ENCODE results near the gene TESK2. TPM values are rescaled to one million over a fixed set of nuclear protein-coding genes. Genes with fewer than 3 reads are reported as not detected.

The TESK2 gene
- polyA plus RNA-seq, 1 donor from 2014 or later = 0.51 TPM

DNA sequence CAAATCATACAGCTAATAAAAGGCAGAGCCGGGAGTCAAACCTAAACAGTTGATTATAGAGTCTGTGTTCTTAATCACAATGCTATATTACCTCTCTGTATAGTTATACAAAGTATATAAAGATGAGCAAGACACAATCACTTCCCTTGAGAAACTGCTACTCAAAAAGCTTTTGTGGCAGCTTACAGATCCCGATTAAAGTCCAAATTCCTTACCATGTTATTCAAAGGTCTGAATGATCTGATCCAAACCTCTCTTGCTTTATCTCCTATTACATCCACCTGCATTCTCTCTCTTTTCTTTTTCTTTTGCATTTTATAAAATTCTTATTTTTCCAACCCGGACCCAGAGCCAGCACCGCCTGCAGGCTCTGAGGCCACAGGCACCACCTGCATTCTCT lies 93.7 kb downstream of the TESK2 start:
- H3K27ac ChIP-seq (ENCODE audit: low read length) = no peak overlapping the region
- no peaks in the 10 kb centered on the region for H3K9me3 ChIP-seq (ENCODE audit: low read length)
- H3K9ac ChIP-seq (ENCODE audit: low read length) = no peak overlapping the region
- TF ChIP-seq TAF1 (IDR thresholded peaks at IDR 0.05; ENCODE audit: low read depth) (no peak), RAD21 (conservative IDR thresholded peaks at IDR 0.05) (no peak), EP300 (conservative IDR thresholded peaks at IDR 0.05; ENCODE audit: poor library complexity, severe bottlenecking) (no peak), SMC3 (conservative IDR thresholded peaks at IDR 0.05; ENCODE audit: poor library complexity) (no peak), MXI1 (conservative IDR thresholded peaks at IDR 0.05; ENCODE audit: poor library complexity, severe bottlenecking) (no peak)
- TF ChIP-seq, protein P1, sequence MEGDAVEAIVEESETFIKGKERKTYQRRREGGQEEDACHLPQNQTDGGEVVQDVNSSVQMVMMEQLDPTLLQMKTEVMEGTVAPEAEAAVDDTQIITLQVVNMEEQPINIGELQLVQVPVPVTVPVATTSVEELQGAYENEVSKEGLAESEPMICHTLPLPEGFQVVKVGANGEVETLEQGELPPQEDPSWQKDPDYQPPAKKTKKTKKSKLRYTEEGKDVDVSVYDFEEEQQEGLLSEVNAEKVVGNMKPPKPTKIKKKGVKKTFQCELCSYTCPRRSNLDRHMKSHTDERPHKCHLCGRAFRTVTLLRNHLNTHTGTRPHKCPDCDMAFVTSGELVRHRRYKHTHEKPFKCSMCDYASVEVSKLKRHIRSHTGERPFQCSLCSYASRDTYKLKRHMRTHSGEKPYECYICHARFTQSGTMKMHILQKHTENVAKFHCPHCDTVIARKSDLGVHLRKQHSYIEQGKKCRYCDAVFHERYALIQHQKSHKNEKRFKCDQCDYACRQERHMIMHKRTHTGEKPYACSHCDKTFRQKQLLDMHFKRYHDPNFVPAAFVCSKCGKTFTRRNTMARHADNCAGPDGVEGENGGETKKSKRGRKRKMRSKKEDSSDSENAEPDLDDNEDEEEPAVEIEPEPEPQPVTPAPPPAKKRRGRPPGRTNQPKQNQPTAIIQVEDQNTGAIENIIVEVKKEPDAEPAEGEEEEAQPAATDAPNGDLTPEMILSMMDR (IDR thresholded peaks at IDR 0.05; ENCODE audit: poor library complexity, severe bottlenecking) = no peak
- H3K4me2 ChIP-seq (ENCODE audit: low read length) = no peak overlapping the region
- H3K27me3 ChIP-seq (ENCODE audit: insufficient read depth, low read depth, low read length) = no peaks in the 10 kb centered on the region
- H4K20me1 ChIP-seq (ENCODE audit: insufficient read depth) = no peaks in the 10 kb centered on the region
- H3K79me2 ChIP-seq (replicated peaks; ENCODE audit: insufficient read depth, low read length) = no peaks in the 10 kb centered on the region
- H3K4me3 ChIP-seq (ENCODE audit: low read length) = no peak overlapping the region
- H3F3A ChIP-seq (ENCODE audit: insufficient read depth, low read length, poor library complexity, severe bottlenecking) = no peaks in the 10 kb centered on the region
- no peaks in the 10 kb centered on the region for H3K36me3 ChIP-seq (ENCODE audit: insufficient read depth, low read length)
- no peaks in the 10 kb centered on the region for H3K9me2 ChIP-seq (ENCODE audit: insufficient read depth, low read length)
- H2AFZ ChIP-seq (ENCODE audit: low read depth, low read length) = no peak overlapping the region

DNA sequence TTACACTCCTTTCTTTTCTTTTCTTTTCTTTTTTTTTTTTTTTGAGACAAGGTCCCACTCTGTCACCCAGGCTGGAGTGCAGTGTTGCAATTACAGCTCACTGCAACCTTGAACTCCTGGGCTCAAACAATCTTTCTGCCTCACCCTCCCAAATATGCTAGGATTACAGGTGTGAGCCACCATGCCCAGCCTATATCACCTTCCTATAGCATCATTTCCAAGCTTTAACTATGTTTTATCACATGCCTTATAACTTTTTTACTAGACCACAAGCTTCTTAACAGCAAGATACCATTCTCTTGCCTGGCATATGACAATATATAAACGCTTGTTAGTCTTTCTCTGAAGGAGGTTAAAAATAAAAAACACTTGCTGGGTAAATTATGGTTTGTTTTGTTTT lies 95.4 kb downstream of the TESK2 start:
- no peaks in the 10 kb centered on the region for H3K9me2 ChIP-seq (ENCODE audit: insufficient read depth, low read length)
- H3F3A ChIP-seq (ENCODE audit: insufficient read depth, low read length, poor library complexity, severe bottlenecking) = no peaks in the 10 kb centered on the region
- H3K9me3 ChIP-seq (ENCODE audit: low read length) = no peaks in the 10 kb centered on the region
- H3K4me2 ChIP-seq (ENCODE audit: low read length) = no peak overlapping the region
- H3K4me3 ChIP-seq (ENCODE audit: low read length) = no peak overlapping the region
- H3K27me3 ChIP-seq (ENCODE audit: insufficient read depth, low read depth, low read length) = no peaks in the 10 kb centered on the region
- H3K36me3 ChIP-seq (ENCODE audit: insufficient read depth, low read length) = no peaks in the 10 kb centered on the region
- no peaks in the 10 kb centered on the region for H3K79me2 ChIP-seq (replicated peaks; ENCODE audit: insufficient read depth, low read length)
- no peaks in the 10 kb centered on the region for H4K20me1 ChIP-seq (ENCODE audit: insufficient read depth)
- no peak overlapping the region for H3K9ac ChIP-seq (ENCODE audit: low read length)
- TF ChIP-seq POLR2AphosphoS5 (IDR thresholded peaks at IDR 0.05) (no peak), EP300 (conservative IDR thresholded peaks at IDR 0.05; ENCODE audit: poor library complexity, severe bottlenecking) (no peak), RAD21 (conservative IDR thresholded peaks at IDR 0.05) (no peak), SMC3 (conservative IDR thresholded peaks at IDR 0.05; ENCODE audit: poor library complexity) (no peak), MXI1 (conservative IDR thresholded peaks at IDR 0.05; ENCODE audit: poor library complexity, severe bottlenecking) (no peak)
- TF ChIP-seq, protein P2, sequence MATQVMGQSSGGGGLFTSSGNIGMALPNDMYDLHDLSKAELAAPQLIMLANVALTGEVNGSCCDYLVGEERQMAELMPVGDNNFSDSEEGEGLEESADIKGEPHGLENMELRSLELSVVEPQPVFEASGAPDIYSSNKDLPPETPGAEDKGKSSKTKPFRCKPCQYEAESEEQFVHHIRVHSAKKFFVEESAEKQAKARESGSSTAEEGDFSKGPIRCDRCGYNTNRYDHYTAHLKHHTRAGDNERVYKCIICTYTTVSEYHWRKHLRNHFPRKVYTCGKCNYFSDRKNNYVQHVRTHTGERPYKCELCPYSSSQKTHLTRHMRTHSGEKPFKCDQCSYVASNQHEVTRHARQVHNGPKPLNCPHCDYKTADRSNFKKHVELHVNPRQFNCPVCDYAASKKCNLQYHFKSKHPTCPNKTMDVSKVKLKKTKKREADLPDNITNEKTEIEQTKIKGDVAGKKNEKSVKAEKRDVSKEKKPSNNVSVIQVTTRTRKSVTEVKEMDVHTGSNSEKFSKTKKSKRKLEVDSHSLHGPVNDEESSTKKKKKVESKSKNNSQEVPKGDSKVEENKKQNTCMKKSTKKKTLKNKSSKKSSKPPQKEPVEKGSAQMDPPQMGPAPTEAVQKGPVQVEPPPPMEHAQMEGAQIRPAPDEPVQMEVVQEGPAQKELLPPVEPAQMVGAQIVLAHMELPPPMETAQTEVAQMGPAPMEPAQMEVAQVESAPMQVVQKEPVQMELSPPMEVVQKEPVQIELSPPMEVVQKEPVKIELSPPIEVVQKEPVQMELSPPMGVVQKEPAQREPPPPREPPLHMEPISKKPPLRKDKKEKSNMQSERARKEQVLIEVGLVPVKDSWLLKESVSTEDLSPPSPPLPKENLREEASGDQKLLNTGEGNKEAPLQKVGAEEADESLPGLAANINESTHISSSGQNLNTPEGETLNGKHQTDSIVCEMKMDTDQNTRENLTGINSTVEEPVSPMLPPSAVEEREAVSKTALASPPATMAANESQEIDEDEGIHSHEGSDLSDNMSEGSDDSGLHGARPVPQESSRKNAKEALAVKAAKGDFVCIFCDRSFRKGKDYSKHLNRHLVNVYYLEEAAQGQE (IDR thresholded peaks at IDR 0.05; ENCODE audit: borderline replicate concordance) = no peak
- no peak overlapping the region for H3K27ac ChIP-seq (ENCODE audit: low read length)
- H2AFZ ChIP-seq (ENCODE audit: low read depth, low read length) = no peak overlapping the region

DNA sequence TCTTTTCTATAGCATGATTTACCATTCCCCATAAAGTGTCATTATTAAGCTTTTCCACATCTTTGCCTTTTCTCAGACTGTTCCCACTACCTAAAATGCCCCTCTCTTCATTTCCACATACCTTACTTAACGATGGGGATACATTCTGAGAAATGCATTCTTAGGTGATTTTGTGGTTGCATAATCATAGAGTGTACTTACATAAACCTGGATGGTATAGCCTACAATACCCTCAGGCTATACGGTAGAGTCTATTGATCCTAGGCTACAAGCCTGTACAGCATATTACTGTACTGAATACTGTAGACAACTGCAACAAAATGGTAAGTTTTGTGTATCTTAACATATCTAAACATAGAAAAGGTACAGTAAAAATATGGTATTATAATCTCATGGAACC lies 95.9 kb downstream of the TESK2 start:
- Histone ChIP-seq H3K4me2 (ENCODE audit: low read length) (no peak overlapping the region), H3K27me3 (ENCODE audit: insufficient read depth, low read depth, low read length) (no peaks in the 10 kb centered on the region), H3F3A (ENCODE audit: insufficient read depth, low read length, poor library complexity, severe bottlenecking) (no peaks in the 10 kb centered on the region), H4K20me1 (ENCODE audit: insufficient read depth) (no peaks in the 10 kb centered on the region), H3K4me3 (ENCODE audit: low read length) (no peak overlapping the region), H2AFZ (ENCODE audit: low read depth, low read length) (no peak overlapping the region), H3K9me2 (ENCODE audit: insufficient read depth, low read length) (no peaks in the 10 kb centered on the region), H3K79me2 (replicated peaks; ENCODE audit: insufficient read depth, low read length) (no peaks in the 10 kb centered on the region), H3K9me3 (ENCODE audit: low read length) (no peaks in the 10 kb centered on the region), H3K36me3 (ENCODE audit: insufficient read depth, low read length) (no peaks in the 10 kb centered on the region), H3K9ac (ENCODE audit: low read length) (no peak overlapping the region), H3K27ac (ENCODE audit: low read length) (no peak overlapping the region)
- TF ChIP-seq, protein P2 (IDR thresholded peaks at IDR 0.05; ENCODE audit: borderline replicate concordance) = no peak
- TF ChIP-seq EZH2 (IDR thresholded peaks at IDR 0.05; ENCODE audit: borderline replicate concordance, insufficient read depth, low read length, poor library complexity, severe bottlenecking) (no peak), POLR2AphosphoS5 (IDR thresholded peaks at IDR 0.05) (no peak), EP300 (conservative IDR thresholded peaks at IDR 0.05; ENCODE audit: poor library complexity, severe bottlenecking) (no peak), MXI1 (conservative IDR thresholded peaks at IDR 0.05; ENCODE audit: poor library complexity, severe bottlenecking) (no peak), TAF1 (IDR thresholded peaks at IDR 0.05; ENCODE audit: low read depth) (no peak), RAD21 (conservative IDR thresholded peaks at IDR 0.05) (no peak), SMC3 (conservative IDR thresholded peaks at IDR 0.05; ENCODE audit: poor library complexity) (no peak)
- TF ChIP-seq, protein P1 (IDR thresholded peaks at IDR 0.05; ENCODE audit: poor library complexity, severe bottlenecking) = no peak

Measured in neural cell (in vitro differentiated cells).